Activated CD8-positive, alpha-beta memory T cell treated with anti-CD3 and anti-CD28 coated beads, Interleukin-2, amount 50 U/mL, for 24 hours (primary cell): Measurements from ENCODE around the gene ABCD3.
"Not testable (repeated sequence)": the region's sequence is repeated elsewhere in the genome, so short reads cannot be mapped to it uniquely, and the experiment has no call there.

Experiments
- DNase-seq: peaks from one replicate; pipeline ENCODE4 v3.0.0-alpha.2; 2020; ENCODE audit errors: extremely low read depth

The ABCD3 gene

DNA sequence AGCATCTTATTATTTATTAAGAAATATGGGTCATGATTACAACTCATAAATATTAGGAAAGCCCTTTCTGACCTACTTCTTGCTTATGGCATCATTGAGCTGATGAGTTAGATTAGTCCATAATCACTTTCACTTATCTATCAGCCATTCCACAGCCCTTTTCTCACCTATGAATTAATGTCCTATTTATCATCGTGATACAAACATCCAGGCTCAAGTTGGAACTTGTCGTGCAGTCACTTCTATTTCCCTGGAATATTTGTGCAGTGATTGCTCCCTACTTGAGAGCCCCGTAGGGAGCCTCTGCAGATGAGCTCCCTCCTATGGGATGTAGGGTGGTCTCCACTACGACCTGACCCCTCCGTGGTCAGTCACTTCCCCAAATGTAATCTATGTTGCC lies 131.5 kb downstream of the ABCD3 start:
- no peak for DNase-seq

DNA sequence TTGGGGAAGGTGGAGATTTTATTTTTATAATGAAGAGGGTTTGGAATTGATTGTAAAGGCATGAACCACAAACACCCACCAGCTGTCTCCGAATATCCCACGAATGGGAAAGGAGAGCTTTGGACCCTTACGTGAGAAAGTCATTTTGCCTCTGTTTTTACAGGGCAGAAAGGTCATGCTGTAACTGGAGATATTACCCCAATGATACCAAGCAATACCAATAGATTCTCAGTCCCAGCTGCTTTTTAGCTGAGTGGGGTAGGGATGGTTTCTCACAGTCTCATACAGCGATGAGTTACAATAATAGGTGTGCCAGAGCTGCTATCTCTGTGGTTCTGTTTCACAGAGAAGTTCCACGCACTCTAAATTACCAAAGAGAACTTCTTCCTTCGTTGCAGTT lies 132.2 kb downstream of the ABCD3 start:
- no peak for DNase-seq

- no peak for DNase-seq
Measured at GRCh38 chr1:94550800-94551241, 132.6 kb downstream of the ABCD3 start.

DNA sequence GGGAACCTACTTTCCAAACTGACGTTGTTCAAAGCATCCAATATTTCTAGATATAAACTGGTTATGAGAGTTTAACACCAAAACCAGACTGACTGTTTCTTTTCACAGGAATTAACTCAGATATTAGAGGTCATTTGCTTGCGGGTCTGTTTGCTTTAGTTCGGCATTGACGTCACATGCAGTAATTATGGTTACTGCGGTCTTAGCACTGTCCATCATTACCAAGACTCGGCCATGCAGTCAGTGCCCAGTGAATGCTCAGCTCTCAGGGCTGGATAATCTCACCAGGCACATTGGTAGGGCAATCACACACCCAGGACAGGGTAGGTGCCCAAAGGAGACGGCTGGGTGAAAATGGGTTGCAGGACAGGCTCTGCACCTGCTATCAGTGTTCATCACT lies 133.3 kb downstream of the ABCD3 start:
- DNase-seq, result no peak

- no peak for DNase-seq
Measured at GRCh38 chr1:94552071-94552586, 133.9 kb downstream of the ABCD3 start.

GRCh38 chr1:94553323-94553730 lies 135.1 kb downstream of the ABCD3 start:
- no peak for DNase-seq

DNA sequence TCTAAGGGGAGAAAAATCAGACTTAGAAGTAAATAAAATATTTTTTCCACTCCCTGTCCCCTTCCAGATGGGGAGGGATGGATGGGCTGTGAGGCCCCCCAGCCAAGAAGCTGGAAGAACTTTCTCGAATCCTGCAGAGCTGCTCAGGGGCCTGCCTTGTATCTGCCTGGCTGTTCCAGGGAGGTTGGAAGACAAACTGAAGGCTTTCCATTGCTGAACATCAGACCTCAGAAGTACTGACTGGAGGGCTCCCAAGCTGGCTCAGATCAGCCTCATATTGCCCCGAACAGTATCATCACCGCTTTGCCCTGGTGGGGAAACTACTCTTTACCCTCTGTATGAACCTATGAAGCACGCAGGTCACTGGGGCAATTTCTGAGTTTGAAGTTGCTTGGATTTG lies 135.7 kb downstream of the ABCD3 start:
- DNase-seq, result no peak

- no peak for DNase-seq
Measured at GRCh38 chr1:94554580-94554979, 136.4 kb downstream of the ABCD3 start.

DNA sequence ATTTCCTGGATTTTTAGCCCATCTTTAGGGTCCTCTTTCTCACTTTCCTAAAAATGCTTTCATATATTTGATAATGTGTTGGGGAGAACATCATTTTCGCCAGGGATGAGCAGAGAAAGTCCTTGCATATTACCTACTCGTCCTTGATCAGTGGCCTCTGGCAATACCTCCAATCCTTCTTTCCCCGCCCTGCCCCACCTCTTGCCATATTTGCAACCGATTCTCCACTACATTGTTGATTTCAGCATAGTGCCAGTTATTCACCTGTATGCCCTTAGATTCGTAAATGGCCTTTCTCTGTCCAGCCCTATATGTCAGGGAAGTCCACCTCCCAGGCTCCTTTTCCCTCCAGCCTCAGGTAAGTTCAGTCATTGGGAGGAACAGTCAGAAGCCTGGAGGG lies 136.9 kb downstream of the ABCD3 start:
- DNase-seq, result no peak

GRCh38 chr1:94559921-94560320 lies 141.7 kb downstream of the ABCD3 start:
- no peak for DNase-seq

DNA sequence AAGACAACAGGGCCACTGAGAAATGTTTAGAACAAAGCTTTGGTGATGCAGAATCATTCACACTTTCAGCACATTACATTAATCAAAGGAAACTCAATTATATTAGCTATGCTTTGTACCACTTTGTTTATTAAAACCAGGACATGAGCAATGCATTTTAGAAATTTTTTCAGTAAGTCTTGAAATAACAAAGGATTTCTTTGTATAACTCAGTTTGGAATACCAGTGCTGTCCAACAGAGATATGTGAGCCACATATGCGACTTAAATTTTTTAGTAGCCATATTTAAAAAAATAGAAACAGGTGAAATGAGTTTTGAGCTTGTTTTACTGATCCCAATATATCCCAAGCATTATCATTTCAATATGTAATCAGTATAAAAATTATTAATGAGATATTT lies 142.1 kb downstream of the ABCD3 start:
- no peak for DNase-seq

DNA sequence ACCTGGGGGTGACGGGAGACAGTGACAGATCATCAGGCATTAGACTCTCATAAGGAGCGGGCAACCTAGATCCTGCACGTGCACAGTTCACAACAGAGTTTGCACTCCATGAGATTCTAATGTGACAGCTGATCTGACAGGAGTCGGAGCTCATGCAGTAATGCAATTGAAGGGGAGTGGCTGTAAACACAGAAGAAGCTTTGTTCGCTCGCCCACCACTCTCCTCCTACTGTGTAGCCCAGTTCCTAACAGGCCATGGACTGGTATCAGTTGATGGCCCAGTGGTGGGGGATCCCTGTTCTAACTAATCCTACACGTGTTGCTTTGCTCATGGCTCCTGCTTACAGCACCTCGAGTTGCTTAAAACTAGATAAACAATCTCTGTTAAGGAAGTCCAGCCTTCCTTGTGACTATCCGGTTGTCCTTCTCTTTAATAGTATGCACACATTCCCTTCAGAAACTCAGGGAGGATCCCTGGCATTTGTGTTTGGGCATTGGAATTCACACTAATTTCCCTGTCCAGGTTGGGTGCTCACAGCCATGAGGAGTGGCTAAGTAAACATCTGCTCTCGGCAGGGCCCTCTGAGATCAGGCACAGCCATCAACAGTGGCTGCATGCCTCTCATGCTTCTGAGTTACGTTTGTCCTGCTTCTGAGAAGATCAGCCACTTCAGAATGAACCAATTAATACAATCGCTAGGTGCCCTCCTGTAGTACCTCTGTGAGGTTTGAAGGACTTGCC lies 144.5 kb downstream of the ABCD3 start:
- DNase-seq, result no peak

DNA sequence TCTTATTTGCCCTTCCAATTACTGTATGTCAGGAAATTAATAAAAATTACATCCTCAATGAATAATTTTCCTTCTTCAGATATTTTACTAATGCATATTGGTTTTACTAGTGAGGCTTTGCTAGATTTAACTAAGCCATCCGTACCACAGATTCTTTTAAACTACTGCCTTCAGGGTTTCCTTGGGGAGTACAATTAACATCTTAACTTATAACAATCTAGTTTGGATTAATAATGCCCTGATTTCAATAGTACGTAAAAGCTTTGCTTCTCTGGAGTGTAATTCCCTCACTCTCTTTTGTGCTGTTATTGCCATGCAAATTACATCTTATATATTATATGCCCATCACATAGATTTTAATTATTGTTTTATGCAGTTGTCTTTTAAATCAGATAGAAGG lies 147.7 kb downstream of the ABCD3 start:
- no peak for DNase-seq

GRCh38 chr1:94566436-94566835 lies 148.2 kb downstream of the ABCD3 start:
- not testable (repeated sequence) for DNase-seq

- not testable (repeated sequence) for DNase-seq
Measured at GRCh38 chr1:94567975-94568607, 149.9 kb downstream of the ABCD3 start.
